Measurements from ENCODE around the gene MRE11.

DNA sequence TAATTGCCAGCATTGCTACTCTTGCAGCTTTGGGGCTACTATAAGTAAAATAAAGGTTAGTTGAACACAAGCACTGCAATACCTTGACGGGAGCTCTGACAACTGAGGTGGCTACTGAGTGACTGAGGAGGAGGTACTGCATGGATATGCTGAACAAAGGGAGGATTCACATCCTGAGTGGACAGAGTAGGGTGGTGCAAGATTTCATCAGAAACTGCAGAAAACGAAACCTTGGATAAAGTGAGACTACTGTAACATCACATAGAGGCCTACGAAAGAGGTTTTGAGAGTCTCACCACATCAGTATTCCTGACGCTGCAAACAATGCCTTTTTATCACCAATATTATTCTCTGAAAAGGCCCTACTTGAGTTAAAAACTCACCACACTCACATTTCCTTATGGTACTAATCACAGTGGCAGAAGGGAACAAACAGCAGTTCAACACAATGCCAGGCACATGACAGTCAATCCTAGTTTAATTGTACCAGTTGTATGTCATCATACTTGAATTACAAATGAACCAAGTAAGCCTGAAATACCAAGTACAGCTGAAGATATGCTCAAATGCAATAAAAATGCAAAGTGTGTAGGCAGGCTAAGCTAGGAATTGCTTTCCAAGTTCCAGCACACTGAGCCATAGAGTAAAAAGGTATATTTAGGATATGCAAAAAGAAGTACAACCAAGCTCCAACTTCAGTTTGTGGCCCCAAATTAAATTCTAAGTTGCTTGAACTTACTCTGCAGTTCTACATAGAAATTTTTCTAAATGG lies 88.4 kb downstream of the MRE11 start:
- TF ChIP-seq GATA2 (IDR thresholded peaks at IDR 0.05; ENCODE audit: low read depth, low read length) (no peak), GATA3 (IDR thresholded peaks at IDR 0.05; ENCODE audit: low read depth, low read length) (no peak)

Data from SH-SY5Y (cell line).